ENCODE results near the gene LRRTM3. TPM values are rescaled to one million over a fixed set of nuclear protein-coding genes. Genes with fewer than 3 reads are reported as not detected.

LRRTM3 gene
- polyA plus RNA-seq, 1 experiment, result not detected

DNA sequence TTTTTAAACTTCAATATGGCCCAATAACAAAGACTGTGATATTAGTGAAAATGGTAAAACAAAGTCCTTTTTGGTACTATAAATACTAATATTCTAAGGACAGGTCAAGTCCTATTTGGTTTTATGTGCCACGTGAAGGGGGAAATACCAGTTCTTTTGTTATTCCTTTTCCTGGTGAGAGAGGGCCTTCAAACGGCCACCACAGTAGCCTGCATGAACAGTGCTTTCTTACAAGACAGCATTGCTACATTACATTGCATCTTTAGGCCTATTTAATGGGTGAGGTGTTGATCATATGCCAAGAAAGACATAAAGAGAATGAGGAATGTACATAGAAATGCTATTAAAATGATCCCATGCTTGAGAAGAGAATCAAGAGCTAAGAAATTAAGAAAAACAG lies 214.8 kb downstream of the LRRTM3 start:
- TF ChIP-seq, protein P1, sequence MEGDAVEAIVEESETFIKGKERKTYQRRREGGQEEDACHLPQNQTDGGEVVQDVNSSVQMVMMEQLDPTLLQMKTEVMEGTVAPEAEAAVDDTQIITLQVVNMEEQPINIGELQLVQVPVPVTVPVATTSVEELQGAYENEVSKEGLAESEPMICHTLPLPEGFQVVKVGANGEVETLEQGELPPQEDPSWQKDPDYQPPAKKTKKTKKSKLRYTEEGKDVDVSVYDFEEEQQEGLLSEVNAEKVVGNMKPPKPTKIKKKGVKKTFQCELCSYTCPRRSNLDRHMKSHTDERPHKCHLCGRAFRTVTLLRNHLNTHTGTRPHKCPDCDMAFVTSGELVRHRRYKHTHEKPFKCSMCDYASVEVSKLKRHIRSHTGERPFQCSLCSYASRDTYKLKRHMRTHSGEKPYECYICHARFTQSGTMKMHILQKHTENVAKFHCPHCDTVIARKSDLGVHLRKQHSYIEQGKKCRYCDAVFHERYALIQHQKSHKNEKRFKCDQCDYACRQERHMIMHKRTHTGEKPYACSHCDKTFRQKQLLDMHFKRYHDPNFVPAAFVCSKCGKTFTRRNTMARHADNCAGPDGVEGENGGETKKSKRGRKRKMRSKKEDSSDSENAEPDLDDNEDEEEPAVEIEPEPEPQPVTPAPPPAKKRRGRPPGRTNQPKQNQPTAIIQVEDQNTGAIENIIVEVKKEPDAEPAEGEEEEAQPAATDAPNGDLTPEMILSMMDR (IDR thresholded peaks at IDR 0.05; ENCODE audit: insufficient read depth, low read depth, low read length), result no peak
- no peaks in the 10 kb centered on the region for H3K27me3 ChIP-seq (ENCODE audit: control insufficient read depth, insufficient read depth, low read length)
- no peak for DNase-seq (ENCODE audit: low read depth)
- ChIA-PET CTCF (no interaction called here), POLR2A (no interaction called here)
- no peaks in the 10 kb centered on the region for H3K36me3 ChIP-seq (ENCODE audit: control insufficient read depth, insufficient read depth, low read length)
- H3K4me3 ChIP-seq (ENCODE audit: low read depth, low read length), result no peak overlapping the region

DNA sequence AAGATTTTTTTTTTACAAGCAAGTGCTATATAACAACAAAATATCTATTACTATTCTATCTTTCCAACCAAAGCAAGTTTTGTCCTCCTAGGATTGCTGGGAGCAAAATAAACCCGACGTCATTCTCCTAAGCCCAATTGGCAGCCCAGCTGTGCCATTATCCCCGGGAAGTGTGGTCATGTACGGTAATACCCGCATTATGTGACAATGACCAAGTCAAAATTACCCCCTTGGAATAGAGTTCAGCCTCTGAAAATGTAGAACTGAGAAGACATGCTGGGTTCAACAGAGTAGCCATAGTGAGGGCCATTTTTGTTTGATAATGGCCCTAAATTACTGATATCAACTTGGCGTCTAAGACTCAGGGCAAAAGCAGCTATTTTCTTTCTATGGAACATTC lies 215.5 kb downstream of the LRRTM3 start:
- POLR2A ChIA-PET, result no interaction called here
- TF ChIP-seq, protein P1 (IDR thresholded peaks at IDR 0.05; ENCODE audit: insufficient read depth, low read depth, low read length), result no peak
- DNase-seq (ENCODE audit: low read depth), result no peak
- CTCF ChIA-PET, result no interaction called here
- Histone ChIP-seq H3K27me3 (ENCODE audit: control insufficient read depth, insufficient read depth, low read length) (no peaks in the 10 kb centered on the region), H3K36me3 (ENCODE audit: control insufficient read depth, insufficient read depth, low read length) (no peaks in the 10 kb centered on the region), H3K4me3 (ENCODE audit: low read depth, low read length) (no peak overlapping the region)

DNA sequence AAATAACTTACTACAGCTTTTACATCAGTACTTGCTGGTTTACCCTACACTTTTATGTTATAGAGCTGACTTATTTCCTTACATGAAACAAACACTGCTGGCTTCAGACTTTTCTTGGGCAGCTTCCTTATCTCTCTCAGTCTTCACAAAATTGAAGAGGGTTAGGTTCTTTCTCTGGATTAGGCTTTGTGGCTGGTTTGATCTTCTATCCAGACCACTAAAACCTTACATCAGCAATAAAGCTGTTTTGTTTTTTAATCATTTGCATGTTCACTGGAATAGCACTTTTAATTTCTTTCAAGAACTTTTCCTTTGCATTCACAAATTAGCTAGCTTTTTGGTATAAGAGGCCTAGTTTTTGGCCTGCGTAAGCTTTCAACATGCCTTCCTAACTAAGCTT lies 218.7 kb downstream of the LRRTM3 start:
- no peaks in the 10 kb centered on the region for H3K27me3 ChIP-seq (ENCODE audit: control insufficient read depth, insufficient read depth, low read length)
- ChIA-PET CTCF (no interaction called here), POLR2A (no interaction called here)
- TF ChIP-seq, protein P1 (IDR thresholded peaks at IDR 0.05; ENCODE audit: insufficient read depth, low read depth, low read length), result no peak
- H3K4me3 ChIP-seq (ENCODE audit: low read depth, low read length), result no peak overlapping the region
- no peaks in the 10 kb centered on the region for H3K36me3 ChIP-seq (ENCODE audit: control insufficient read depth, insufficient read depth, low read length)
- no peak for DNase-seq (ENCODE audit: low read depth)

Measured in BJ (cell line).